Right ventricle myocardium inferior (tissue), 1 donor: ENCODE data around the gene DIDO1. TPM values are rescaled to one million over a fixed set of nuclear protein-coding genes. Genes with fewer than 3 reads are reported as not detected.
"Not testable (repeated sequence)": the region's sequence is repeated elsewhere in the genome, so short reads cannot be mapped to it uniquely, and the experiment has no call there.

Experiments
- ATAC-seq: fragments of 200-7000 bp; cut with Tn5 transposase; one replicate; pipeline ENCODE4 v1.9.1; 2020; ENCODE audit warnings: mild to moderate bottlenecking, moderate library complexity
- DNase-seq: peaks from one replicate; pipeline ENCODE4 v3.0.0; 2021; ENCODE audit errors: missing footprints
- intact Hi-C: fragments of 100-400 bp; cut with DNase I; formaldehyde crosslinking; loops from one replicate; pipeline ENCODE4 v1.11.0; 2022
- total RNA-seq: library from RNA; stranded (reverse); fragmentation: NEBNext Ultra II Directional; extraction: Animal tissue kit (Norgen Biotek cat#: 25700); gene quantifications from one replicate; pipeline ENCODE4 v1.2.1, GENCODE V29; 2021
- donor health status: DM: no; HTN: yes; CAD: no; lungs with severe emphysema.

The DIDO1 gene
- total RNA-seq, 1 donor from 2014 or later: 33.5 TPM

- ATAC-seq (no peak), DNase-seq (no peak)
These were observed 49.8 kb downstream of the DIDO1 start for GRCh38 chr20:62876501-62876901.

GRCh38 chr20:62875419-62876361 is 50.6 kb downstream of the DIDO1 start:
- intact Hi-C loops: loop anchor here (5.0 kb wide), 1 partner anchor 52 kb away; the partner anchor contains the start of gene DIDO1
- DNase-seq: peak; percentile 88
- ATAC-seq: peak; percentile 85

More at GRCh38 chr20:62876501-62876901, 49.8 kb downstream of the DIDO1 start:
- intact Hi-C loops: loop anchor here (5.0 kb wide), 1 partner anchor 51 kb away; the partner anchor contains the start of gene DIDO1

- no peak for DNase-seq
- no peak for ATAC-seq
- intact Hi-C loops: loop anchor here (5.0 kb wide), 1 partner anchor 52 kb away; the partner anchor contains the start of gene DIDO1
These were observed 51.4 kb downstream of the DIDO1 start for GRCh38 chr20:62874964-62875344.

GRCh38 chr20:62873681-62874031 is 52.6 kb downstream of the DIDO1 start:
- DNase-seq: peak; percentile 86
- intact Hi-C loops: loop anchor here (1.0 kb wide), 1 partner anchor 136 kb away; no protein-coding TSS in a partner anchor
- ATAC-seq: not testable (repeated sequence)

- DNase-seq: no peak
- intact Hi-C loops: loop anchor here (1.0 kb wide), 1 partner anchor 136 kb away; no protein-coding TSS in a partner anchor
- no peak for ATAC-seq
These were observed 53.0 kb downstream of the DIDO1 start for GRCh38 chr20:62873280-62873679.

GRCh38 chr20:62872862-62873261 is 53.4 kb downstream of the DIDO1 start:
- intact Hi-C loops: loop anchor here (1.0 kb wide), 1 partner anchor 136 kb away; no protein-coding TSS in a partner anchor
- ATAC-seq: no peak
- no peak for DNase-seq

GRCh38 chr20:62872184-62872847 is 54.0 kb downstream of the DIDO1 start:
- intact Hi-C loops: no loop called here
- ATAC-seq (no peak), DNase-seq (no peak)

- no peak for DNase-seq
- intact Hi-C loops: no loop called here
- ATAC-seq: no peak
These were observed 62.1 kb downstream of the DIDO1 start for GRCh38 chr20:62864207-62864606.

- ATAC-seq (peak; percentile 98), DNase-seq (peak; percentile 96)
- intact Hi-C loops: no loop called here
These were observed 64.5 kb downstream of the DIDO1 start, which contains the start of gene TCFL5 for GRCh38 chr20:62861726-62862336. TSS of gene TCFL5 (minus strand) at chr20:62861822. CDS start at chr20:62861670, 152 bp downstream.

GRCh38 chr20:62860924-62861691 is 65.2 kb downstream of the DIDO1 start:
- ATAC-seq (no peak), DNase-seq (no peak)
- intact Hi-C loops: no loop called here

- DNase-seq: no peak
- intact Hi-C loops: no loop called here
- no peak for ATAC-seq
These were observed 65.8 kb downstream of the DIDO1 start for GRCh38 chr20:62860391-62860923.

- intact Hi-C loops: no loop called here
- ATAC-seq (no peak), DNase-seq (no peak)
These were observed 66.6 kb downstream of the DIDO1 start for GRCh38 chr20:62859721-62860120.

GRCh38 chr20:62858058-62858830 is 68.1 kb downstream of the DIDO1 start:
- no peak for ATAC-seq
- no peak for DNase-seq
- intact Hi-C loops: no loop called here

- ATAC-seq: no peak
- intact Hi-C loops: no loop called here
These were observed 69.2 kb downstream of the DIDO1 start for GRCh38 chr20:62856931-62857619.

GRCh38 chr20:62855120-62855519 is 71.2 kb downstream of the DIDO1 start:
- intact Hi-C loops: no loop called here
- no peak for DNase-seq

More at GRCh38 chr20:62856931-62857619, 69.2 kb downstream of the DIDO1 start:
- no peak for DNase-seq

GRCh38 chr20:62854121-62854520 is 72.2 kb downstream of the DIDO1 start:
- intact Hi-C loops: no loop called here
- ATAC-seq: no peak
- no peak for DNase-seq

More at GRCh38 chr20:62855120-62855519, 71.2 kb downstream of the DIDO1 start:
- ATAC-seq: no peak

GRCh38 chr20:62853304-62853703 is 73.0 kb downstream of the DIDO1 start:
- DNase-seq, ATAC-seq, intact Hi-C loops: not testable (repeated sequence)
